Measurements from ENCODE around the gene NPDC1.
A peak's percentile ranks its signal among the peaks of the same experiment; 100 is the strongest.
"Not testable (repeated sequence)": the region's sequence is repeated elsewhere in the genome, so short reads cannot be mapped to it uniquely, and the experiment has no call there.

NPDC1 gene

DNA sequence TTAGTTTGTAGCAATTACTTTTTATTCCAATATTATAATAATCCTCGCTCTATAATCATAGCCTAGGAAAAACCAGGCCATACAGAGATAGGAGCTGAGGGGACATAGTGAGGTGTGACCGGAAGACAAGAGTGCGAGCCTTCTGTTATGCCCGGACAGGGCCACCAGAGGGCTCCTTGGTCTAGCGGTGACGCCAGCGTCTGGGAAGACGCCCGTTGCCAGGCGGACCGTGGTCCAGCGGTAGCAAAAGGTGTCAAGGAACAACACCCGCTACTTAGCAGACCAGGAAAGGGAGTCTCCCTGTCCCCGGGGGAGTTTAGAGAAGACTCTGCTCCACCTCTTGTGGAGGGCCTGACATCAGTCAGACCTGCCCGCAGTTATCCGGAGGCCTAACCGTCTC is 41.7 kb downstream of the NPDC1 start:
- not testable (repeated sequence) for H3K36me3 ChIP-seq (ENCODE audit: low read depth); H3K4me3 ChIP-seq (ENCODE audit: severe bottlenecking); H3K27me3 ChIP-seq (ENCODE audit: insufficient read depth, poor library complexity, severe bottlenecking); DNase-seq (ENCODE audit: low spot score); H3K9me3 ChIP-seq (ENCODE audit: severe bottlenecking); ATAC-seq (ENCODE audit: low read depth); H3K27ac ChIP-seq (ENCODE audit: poor library complexity, severe bottlenecking); H3K4me1 ChIP-seq (ENCODE audit: insufficient read depth, poor library complexity, severe bottlenecking)
- TF ChIP-seq, protein P1, sequence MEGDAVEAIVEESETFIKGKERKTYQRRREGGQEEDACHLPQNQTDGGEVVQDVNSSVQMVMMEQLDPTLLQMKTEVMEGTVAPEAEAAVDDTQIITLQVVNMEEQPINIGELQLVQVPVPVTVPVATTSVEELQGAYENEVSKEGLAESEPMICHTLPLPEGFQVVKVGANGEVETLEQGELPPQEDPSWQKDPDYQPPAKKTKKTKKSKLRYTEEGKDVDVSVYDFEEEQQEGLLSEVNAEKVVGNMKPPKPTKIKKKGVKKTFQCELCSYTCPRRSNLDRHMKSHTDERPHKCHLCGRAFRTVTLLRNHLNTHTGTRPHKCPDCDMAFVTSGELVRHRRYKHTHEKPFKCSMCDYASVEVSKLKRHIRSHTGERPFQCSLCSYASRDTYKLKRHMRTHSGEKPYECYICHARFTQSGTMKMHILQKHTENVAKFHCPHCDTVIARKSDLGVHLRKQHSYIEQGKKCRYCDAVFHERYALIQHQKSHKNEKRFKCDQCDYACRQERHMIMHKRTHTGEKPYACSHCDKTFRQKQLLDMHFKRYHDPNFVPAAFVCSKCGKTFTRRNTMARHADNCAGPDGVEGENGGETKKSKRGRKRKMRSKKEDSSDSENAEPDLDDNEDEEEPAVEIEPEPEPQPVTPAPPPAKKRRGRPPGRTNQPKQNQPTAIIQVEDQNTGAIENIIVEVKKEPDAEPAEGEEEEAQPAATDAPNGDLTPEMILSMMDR (IDR thresholded peaks at IDR 0.05; ENCODE audit: poor library complexity, severe bottlenecking): peak; percentile 49

DNA sequence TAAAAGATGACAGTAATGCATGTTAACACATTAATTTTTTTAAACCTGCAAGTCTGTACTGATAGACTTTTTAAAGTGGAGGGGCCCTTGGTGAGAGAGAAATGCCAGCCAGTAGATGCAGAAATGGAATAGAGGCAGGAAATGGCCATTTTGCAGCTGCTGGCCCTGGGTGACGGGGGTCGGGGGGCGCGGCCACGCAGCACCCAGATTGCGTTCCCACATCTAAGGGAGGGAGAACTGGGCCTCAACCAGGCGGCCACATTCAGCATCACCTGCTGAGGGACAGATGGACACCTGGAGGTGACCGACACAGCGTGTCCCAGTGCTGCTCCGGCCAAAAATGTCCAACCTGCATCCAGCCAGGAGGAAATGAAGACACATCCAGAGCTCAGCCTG is 43.3 kb downstream of the NPDC1 start:
- TF ChIP-seq, protein P1 (IDR thresholded peaks at IDR 0.05; ENCODE audit: poor library complexity, severe bottlenecking): no peak
- peaks cover 15% of the 10 kb centered on the region for H3K4me1 ChIP-seq (ENCODE audit: insufficient read depth, poor library complexity, severe bottlenecking)
- no peak for DNase-seq (ENCODE audit: low spot score)
- no peaks in the 10 kb centered on the region for H3K9me3 ChIP-seq (ENCODE audit: severe bottlenecking)
- no peak overlapping the region for H3K4me3 ChIP-seq (ENCODE audit: severe bottlenecking)
- no peak overlapping the region for H3K27ac ChIP-seq (ENCODE audit: poor library complexity, severe bottlenecking)
- no peak for ATAC-seq (ENCODE audit: low read depth)
- H3K27me3 ChIP-seq (ENCODE audit: insufficient read depth, poor library complexity, severe bottlenecking): no peaks in the 10 kb centered on the region
- H3K36me3 ChIP-seq (ENCODE audit: low read depth): no peaks in the 10 kb centered on the region

DNA sequence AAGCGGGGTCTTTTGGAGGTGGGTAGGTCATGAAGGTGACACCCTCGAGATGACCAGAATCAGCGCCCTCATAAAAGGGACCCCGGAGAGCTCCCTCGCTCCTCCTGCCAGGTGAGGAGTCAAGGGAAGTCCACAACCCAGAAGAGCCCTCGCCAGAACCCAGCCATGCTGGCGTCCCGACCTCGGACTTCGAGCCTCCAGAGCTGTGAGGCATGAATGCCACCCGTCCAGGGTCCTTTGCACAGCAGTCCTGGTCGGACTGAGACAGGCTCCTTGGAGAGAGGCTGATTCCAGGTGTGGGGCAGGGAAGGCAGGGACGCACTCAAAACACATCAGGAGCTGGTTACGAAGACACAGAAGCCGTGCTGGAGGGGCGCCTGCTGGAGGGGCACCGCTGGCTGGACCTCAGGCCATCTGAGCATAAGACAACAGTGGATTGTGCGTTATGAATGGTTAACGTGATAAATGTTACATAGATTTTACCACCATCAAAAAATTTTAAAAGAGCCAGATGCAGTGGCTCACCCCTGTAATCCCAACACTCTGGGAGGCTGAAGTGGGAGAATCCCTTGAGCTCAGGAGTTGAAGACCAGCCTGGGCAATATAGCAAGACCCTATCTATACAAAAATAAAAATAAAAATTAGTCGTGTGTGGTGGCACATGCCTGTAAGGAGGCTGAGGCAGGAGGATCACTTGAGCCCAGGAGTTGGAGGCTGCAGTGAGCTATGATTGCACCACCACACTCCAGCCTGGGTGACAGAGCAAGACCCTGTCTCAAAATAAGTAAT is 43.9 kb downstream of the NPDC1 start:
- H3K36me3 ChIP-seq (ENCODE audit: low read depth): no peaks in the 10 kb centered on the region
- no peaks in the 10 kb centered on the region for H3K9me3 ChIP-seq (ENCODE audit: severe bottlenecking)
- DNase-seq (ENCODE audit: low spot score) (no peak), ATAC-seq (ENCODE audit: low read depth) (no peak)
- no peak overlapping the region for H3K4me3 ChIP-seq (ENCODE audit: severe bottlenecking)
- H3K4me1 ChIP-seq (ENCODE audit: insufficient read depth, poor library complexity, severe bottlenecking): peaks cover 18% of the 10 kb centered on the region
- H3K27me3 ChIP-seq (ENCODE audit: insufficient read depth, poor library complexity, severe bottlenecking): no peaks in the 10 kb centered on the region
- no peak overlapping the region for H3K27ac ChIP-seq (ENCODE audit: poor library complexity, severe bottlenecking)
- TF ChIP-seq, protein P1 (IDR thresholded peaks at IDR 0.05; ENCODE audit: poor library complexity, severe bottlenecking): no peak

DNA sequence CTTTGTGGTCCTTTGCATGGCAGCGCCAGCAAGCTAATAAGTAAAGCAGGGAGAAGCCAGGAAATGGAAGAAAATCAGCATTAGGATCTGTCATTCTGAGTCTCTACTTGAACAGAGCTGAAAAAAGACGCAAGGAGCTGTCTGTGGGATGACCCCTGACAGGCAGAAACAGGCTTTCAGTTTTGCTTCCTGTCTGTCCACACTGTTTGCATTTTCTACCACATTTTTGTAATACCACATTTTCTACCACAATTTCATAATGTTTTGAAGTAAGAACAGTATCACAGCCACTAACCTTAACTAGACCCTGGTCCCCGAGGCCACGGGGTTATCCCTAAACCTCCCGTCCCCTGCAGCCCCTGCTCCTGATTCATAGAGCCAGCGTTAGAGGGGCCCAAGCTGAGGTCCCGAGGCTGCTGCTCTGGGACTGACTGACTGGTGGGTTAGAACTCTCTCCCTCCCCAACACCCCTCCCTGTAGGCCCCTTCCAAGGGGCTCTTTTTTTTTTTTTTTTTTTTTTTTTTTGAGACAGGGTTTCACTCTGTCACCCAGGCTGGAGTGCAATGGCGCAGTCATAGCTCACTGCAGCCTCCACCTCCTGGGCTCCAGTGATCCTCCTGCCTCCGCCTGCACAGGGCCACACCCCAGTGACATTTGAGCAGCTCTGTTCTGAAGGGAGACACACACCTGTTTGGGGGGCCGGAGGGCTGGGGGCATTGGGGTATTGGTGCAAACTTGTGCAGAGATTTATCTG is 45.6 kb downstream of the NPDC1 start:
- Histone ChIP-seq H3K4me1 (ENCODE audit: insufficient read depth, poor library complexity, severe bottlenecking) (peaks cover 22% of the 10 kb centered on the region), H3K27me3 (ENCODE audit: insufficient read depth, poor library complexity, severe bottlenecking) (no peaks in the 10 kb centered on the region), H3K36me3 (ENCODE audit: low read depth) (no peaks in the 10 kb centered on the region), H3K27ac (ENCODE audit: poor library complexity, severe bottlenecking) (peak overlapping the region; percentile 36), H3K9me3 (ENCODE audit: severe bottlenecking) (no peaks in the 10 kb centered on the region), H3K4me3 (ENCODE audit: severe bottlenecking) (no peak overlapping the region)
- DNase-seq (ENCODE audit: low spot score): no peak
- 0 out of 3 replicates have a peak, but pooled peaks have one; percentile 19 for ATAC-seq (ENCODE audit: low read depth)
- TF ChIP-seq, protein P1 (IDR thresholded peaks at IDR 0.05; ENCODE audit: poor library complexity, severe bottlenecking): no peak
